GDM1 (cell line): ENCODE results near the gene RCAN2.

Source experiments
- DNase-seq: peaks from one replicate; lab custom pipeline; 2025; lab: John Stamatoyannopoulos, UW

Gene RCAN2

DNA sequence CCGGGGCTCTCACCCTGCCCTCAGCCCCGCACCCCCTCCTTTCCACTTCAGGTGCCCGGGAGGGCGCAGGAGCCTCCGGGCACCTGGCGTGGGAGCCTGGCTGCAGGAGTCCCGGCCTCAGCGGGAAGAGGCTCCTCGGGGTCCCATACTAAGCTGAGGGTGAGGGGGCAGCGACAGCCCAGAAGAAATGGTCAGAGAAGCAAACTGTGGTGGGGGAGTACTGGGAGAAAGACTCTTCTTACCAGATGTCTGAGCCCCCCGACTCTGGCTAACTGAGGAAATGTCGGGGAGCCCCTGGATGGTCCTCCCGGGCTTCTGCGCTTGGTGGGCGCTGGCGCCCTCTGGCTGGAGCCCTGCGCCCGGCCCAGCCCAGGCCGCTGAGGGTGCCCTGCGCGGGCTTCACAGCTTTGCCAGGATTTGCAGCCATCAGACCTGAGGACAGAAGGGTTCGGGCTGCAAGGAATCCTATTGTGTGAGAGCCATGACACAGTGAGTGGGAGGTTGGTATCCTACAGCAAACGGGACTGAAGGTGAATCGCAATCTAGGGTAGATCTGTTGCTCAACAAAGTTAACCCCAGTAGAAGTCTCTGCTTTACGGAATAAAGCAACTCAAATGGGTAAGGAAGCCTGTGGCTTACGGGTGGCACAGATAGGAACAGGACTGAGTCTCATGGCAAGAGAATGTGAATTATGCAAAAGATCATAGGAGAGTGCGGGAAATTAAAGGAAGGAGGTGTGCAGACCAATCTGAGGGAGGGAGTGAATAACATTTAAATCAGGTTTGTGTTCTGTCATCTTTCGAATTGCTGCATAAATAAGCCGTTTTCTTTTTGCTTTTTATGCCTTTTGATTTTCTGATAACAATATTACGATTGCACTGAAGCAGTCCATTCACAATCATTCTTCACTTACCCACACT lies 639 bp upstream of the RCAN2 start:
- DNase-seq, result peak; percentile 2

DNA sequence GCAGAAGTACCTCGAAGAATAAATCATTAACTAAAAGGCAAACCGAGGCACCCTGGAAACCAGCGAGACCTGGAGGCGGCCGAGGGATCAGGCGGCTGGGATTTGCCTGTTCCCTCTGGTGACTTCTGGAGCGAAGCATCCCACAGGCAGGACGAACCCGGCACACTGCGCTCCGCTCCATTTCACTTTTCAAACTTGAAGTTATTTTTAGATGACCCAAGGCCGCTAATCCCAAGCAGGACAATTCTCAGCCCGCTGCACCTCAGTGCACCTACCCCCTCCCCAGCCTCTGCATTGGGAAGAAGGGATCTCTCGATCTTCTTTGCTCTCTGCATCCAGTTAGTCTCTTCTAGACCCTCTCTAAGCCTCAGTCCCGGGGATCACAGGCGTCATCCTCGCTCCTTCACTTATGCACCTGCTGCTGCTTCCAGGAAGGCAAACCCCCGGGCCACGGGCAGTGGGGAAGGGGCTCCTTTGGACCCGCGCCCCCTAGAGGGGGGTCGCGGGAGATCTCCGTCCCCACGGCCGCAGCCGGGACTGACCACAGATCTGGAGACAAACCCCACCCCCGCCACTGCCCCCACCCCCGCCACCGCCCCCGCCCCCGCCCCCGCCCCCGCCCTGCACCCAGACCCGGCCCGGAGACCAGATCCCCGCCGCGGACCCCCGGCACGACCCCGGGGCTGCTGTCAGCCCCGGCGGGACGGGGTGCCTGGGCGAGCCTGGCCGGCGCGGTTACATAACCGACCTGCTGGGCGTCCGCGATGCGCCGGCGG lies 636 bp downstream of the RCAN2 start:
- DNase-seq, result no peak

DNA sequence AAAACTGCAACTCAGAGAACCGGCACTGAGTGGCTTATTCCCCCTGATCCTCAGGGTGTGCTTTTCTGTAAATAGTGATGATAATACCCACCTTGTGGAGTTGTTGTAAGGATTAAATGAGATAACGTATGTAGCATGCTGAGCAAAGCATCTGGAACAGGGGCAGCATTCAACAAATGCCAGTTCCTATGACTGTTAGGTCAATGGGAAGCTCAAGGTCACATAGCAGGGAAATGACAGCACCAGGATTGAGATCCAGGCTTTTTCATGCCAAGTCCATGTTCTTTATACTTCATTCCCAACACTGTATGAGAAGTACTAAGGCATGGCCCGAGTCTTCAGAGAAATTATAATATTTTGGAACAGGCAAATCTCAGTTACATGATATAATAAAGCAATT lies 5.1 kb downstream of the RCAN2 start:
- no peak for DNase-seq

DNA sequence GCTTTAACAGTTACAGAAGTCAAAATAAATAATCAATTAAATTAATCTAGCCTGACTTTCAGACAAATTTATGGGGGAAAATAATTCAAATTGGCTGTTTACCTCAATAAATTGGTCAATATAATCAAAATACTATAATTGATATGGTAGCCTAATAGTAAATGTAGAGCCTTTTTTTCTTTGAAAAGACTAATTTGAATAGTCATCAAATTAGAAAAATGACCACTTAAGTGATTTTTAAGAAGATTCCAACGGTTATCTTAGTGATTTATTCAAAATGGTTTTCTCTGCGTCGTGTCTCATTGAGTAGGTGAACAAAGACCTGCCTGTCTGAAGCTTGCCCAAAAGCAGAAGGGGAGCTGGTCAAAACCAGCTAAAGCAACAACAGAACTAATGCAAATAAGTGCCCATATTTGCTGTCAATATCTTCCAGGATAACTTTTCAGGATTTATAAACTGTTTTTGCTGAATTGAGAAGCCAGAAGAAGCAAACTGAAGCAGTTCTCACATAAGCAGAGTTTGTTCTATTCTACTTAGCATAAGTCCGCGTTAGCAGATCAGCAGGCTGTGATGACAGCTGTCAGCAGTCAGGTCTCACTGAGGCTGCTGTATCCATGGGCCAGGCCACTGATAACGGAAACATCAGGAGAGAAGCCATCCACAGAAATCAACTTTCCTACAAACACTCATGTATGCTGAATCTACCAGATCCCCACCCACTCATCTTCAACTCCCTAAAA lies 7.0 kb downstream of the RCAN2 start:
- DNase-seq, result no peak

DNA sequence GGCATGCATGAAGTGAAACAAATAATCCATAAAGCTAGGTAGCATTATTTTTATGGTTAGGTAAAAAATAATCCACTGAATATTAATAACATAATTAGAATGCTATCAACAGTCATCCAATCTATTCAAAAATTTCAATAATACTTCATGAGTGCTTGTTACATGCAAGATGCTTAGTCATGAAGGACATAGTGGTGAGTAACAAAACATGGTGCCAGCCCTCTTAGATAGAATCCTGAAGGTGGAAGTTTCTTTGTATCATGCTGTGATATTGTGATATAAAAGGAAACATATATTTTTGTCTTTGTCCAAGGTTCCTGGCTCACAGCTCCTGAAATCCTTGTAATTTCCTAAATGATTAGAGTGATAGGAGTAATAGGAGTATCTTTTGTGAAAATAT lies 14.9 kb downstream of the RCAN2 start:
- no peak for DNase-seq

DNA sequence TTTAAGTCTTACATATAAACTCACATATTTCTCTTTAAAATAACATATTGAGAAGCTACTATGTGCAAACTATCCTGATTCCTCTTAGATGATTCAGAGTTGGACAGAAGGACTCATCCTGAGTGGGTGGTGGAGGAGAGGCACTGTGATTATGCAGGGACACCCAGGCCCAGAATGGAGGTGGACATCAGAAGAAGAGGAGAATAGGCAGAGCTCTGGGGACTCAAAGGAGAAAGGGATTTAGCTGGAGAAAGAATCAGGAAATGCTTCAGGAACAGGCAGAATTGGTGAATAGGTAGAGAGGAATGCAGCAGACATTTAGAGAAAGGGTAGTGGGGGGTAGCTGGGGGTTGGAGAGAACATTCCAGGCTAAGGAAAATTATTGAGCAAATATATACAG lies 17.4 kb downstream of the RCAN2 start:
- no peak for DNase-seq

DNA sequence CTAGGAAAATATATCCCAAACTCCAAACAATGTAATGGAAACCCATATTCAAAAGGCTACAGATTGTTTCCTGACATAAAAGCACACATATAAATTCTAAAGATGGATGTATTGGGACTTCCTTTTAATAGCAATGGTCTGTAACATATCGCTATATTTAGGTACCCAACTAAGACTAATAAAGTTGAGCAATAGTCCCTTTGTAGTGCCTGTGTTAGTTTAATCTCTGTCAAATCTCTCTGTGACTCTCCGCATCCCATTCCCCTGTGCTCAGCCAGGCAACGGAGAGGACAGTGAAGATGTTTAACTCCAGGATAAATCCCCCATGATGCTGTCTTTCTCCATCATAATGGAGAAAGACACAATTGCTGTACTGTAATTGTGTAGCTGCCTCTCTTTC lies 19.0 kb downstream of the RCAN2 start:
- DNase-seq, result no peak

DNA sequence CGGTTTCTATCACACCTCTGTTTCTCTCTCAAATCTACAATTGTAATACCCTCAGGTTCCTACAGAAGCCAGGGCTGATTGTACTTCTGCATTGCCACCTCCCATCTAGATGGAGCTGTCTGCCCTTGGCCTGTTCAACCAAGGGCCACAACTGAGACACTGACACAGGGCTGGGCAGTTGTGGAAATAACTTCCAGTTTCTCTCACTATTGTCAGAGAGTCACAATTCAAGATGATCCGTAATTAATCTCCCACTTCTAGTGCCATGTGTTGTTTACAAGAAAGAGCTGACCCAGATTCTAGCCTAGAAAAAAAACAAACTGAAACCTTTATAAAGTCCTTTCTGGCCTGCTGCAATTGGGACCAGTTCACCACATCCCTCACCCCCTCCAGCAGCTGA lies 22.2 kb downstream of the RCAN2 start:
- no peak for DNase-seq

DNA sequence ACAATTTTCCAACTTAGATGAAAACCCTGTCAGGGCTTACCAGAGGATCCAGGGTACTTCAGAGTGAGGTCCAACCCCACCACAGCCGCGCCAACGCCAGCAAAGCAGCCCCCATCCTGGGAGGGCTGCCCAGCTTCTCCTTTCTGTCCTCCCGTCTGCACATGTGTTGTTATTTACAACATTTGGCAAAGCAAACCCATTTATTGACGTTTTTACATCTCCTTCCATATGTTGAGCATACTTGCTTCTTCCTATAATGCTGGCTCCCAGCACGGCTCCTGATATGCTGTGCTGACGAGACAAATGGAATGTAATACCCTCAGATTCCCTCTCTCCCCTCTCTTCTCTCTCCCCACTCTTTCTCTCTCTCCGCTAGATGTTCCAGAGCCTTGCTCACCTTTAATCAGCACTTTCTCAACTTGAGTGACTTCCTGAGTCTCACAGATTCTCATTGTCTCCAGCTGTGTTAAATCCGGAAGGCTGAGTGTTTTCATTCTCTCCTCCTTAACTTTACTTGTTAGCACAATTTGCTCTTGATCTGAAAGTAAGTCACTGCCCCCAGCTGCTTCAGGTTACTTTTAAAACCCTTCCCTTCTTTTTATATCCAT lies 22.7 kb downstream of the RCAN2 start:
- DNase-seq, result no peak

DNA sequence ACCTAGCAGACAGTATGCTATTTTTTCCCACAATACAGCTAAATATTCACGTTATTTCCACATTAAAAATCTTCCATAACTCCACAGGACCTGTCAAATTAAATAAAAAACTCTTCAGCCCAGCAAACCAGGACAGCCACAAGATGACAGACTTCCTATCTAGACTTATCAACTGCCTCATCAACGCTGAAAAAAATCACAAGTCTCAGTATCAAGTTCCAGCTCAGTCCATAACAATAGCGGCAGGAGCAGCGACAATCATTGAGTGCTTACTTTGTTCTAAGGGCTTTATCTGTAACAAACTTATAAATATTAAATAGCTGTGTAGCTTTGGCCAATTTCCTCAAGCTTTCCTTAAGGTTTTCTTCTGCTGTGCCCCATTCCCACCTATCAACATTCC lies 24.7 kb downstream of the RCAN2 start:
- no peak for DNase-seq

DNA sequence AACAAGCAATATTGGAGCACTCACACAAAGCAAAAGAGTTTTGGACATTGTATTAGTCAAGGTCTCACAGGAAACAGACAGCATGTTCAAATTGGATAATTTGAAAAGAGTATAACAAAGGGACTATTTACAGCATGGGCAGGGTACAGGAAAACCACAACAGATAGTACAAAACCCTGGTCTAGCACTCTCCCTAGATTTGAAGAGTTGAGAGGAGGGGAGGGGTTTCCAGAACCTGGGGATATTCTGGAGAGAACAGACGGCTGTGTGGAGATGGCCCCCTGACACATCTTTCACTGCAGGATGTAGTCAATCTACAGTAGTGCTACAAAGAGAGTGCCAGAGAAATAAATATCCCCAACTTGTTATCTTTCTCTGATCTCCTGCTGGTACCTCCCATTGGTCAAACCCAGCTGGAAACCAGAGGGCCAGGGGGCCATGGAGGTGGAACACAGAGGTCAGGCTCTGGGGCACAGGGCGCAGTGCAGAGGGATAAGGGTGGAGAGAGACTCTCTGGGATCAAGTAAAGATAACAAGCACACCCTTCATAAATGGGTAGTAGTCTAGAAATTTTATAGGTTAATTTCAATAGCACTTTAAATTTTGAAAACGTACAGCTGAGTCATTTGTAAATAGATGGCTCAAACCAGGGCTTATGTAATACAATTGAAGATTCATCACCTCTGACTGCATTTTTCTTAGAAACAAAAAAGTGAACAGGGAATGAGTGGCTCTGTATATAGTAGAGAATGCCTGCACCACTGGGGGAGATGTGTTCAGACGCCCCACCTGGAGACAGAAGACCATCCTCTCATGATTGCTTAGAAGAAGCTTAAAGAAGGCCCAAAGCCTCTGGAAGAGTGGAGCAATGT lies 25.7 kb downstream of the RCAN2 start:
- no peak for DNase-seq

DNA sequence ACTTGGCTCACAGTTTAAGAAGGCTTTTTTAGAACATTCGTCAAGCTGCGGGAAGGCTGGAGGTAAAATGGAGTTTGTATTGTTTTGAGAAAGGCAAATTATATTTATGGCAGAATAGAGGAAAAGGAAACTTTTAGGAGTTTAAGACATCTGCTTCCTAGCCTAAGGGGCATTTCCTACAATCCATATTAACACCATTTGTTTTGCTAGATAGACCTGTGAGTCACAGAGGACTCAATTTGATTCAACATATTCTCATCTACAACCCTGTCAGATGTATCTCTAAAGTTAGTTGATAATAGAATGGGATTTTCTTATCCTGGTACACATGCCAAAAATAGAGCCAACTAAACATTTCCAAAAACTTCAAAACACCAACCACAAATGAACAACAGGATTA lies 35.0 kb downstream of the RCAN2 start:
- no peak for DNase-seq

DNA sequence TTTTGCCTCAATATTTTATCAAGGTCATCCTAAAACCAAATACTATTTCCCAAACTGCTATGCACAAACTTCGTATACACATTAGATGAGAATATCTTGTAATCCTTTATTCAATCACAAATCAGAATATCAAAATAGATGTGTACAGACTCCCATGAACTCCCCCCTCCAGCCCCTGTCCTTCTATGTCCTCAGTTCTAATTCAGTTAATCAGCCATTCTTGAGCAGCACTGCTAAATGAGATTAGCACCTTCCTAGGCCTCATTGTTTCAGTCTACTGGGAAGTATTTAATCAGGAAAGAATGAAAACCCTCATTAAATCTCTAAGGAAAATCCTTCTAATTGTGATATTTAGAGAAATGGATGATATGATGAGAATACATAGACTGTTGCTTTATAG lies 36.6 kb downstream of the RCAN2 start:
- DNase-seq, result no peak

DNA sequence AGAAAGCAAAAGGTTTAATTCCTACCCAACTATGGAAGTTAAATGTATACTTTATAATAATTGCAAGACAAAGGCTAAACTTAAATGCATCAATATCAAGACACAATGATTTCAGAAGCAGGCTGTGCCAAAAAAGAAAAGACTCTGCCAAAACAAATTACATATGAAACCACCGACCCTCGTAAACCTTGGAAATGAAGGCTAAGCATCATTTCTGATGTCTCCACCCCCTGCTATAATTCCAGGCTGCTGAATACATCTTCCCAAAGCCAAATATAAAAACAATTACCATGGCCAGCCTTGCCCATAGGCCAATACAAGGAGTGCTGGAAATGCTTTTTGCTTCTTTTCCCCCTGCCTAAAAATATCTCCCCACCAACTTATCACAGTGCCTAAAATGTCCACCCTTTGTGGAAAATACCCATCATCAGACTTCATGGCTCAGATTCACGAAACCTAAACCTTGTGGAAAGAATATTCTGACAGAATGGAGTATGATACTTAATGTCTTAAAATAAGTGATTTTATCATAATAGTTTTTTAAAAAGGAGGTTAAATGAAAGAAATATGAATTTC lies 37.4 kb downstream of the RCAN2 start:
- no peak for DNase-seq

DNA sequence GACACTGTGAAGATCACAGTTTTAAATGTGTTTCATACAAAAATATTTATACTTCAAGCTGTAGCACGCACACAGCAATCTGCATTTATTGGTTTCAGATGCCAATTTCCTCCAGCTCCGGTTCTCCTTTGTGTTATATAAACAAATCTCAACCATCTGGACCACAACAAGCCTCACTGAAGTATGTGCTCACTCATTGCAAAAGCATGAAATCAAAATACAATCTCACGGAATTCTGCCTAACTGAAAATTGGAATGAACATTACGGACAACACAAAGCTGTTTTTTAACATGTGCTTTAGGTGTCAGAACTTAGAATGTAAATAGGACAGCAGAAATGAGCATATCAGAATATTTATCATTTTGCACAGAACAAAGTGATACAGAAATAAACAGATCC lies 38.0 kb downstream of the RCAN2 start:
- DNase-seq, result no peak

DNA sequence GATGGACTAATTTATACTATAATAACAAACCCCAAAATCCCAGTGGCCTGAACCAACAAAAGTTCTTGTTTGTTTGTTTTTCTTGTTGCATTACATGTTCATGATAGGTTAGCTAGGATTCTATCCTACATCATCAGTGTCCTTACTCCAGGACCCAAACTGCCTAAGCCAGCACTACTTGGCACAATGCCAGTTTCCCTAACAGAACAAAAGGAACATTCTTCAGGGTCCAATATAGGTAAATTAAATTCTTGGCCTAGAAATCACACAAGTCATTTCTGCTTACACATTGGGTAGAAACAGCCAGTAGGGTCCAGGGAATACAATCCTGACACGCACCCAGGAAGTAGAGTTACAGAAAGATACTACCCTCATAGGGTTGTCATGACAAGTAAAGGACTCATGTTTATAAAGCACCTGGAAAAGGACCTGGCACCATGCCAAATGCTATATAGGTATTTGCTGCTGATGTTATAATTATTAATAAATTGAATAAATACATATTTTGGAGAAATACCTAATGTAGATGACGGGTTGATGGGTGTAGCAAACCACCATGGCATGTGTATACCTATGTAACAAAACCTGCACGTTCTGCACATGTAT lies 38.8 kb downstream of the RCAN2 start:
- DNase-seq, result no peak

DNA sequence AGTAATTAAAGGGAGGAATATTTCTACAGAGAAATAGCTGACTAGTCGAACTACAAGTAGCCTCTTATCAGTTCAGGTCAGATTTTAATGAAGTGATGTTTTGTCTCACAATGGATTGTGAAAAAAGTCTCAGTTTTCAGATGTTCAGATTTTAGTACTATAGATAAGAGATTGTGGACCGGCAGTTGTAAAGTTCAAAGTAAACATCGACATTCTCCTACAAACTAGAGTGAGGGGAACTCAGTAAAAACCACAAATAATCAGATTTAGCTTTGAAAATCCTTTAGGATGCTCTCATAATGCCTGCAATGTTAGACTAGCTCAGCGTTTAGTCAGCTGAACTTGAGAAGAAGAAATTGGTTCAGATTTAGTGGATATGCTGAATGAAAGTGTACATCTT lies 39.9 kb downstream of the RCAN2 start:
- DNase-seq, result no peak

DNA sequence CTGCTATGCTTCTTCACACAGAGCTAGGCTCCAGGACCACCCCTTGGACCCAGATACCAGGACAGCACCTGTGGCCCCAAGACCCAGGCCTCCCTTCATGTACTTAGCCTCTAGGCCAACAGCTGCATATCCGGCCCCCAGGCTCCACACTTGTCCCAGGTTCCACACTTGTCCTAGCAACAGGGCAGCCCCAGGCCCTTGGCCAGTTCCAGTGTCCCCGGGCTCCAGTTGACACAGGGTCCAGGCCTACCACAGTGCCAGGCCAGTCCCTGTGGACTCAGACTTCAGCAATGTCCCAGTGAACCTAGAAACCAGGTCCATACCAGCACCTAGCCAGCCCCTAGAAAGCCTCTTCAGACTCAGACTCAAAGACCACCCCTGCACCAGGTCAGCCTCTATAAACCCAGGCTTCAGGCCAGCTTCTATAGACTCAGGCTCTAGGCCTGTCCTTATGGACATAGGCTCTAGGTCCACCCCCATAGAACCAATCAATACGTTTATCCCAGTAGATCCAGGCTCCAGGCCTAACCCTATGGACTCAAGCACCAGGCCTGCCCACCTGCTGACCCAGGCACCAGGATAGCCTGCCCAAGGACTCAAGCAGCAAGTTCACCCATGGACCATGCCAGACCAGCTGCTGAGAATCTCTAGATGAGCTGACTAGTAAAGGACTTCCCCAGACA lies 46.3 kb downstream of the RCAN2 start:
- DNase-seq, result no peak

DNA sequence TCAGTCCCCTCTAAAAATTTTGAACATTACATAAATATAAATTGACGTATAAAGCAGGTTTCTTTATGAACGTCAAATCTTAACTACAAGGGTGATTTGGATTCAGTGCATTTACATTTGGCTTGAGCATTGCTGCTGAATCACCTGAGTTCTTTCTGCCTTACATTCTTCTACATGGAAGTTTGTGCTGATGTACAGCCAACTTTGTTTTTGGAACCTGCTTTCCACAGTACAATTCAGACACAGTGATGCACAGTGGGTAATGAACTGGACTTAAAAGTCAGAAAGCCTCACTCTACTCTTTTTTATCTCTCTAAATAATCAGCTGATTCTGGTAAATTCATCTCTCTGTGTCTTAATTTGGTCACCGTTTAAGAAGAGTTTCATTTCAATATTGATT lies 47.6 kb downstream of the RCAN2 start:
- no peak for DNase-seq

DNA sequence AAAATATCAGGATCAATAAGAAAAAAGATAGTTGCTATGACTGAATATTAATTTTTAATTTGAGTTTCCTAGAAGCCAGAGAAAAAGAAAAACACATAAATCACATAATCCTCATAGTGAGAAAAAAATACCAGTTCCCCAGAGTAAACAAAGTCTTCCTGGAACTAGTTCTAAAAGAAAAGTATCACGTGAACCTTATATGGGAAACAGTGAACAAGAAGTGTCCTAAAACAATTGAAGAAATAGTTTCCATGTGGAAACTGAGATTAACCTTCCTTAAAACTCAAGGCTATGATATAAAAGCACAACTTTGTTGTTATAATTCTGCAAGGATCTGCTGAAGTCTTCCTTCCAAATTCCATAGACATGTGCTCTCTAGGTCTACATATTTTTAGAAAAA lies 50.6 kb downstream of the RCAN2 start:
- no peak for DNase-seq
